HCT116 (cell line): ENCODE data around the gene IFT88. TPM values are rescaled to one million over a fixed set of nuclear protein-coding genes. Genes with fewer than 3 reads are reported as not detected.
"Not testable (repeated sequence)": the region's sequence is repeated elsewhere in the genome, so short reads cannot be mapped to it uniquely, and the experiment has no call there.

Source experiments
- ATAC-seq: fragments of 200-7000 bp; cut with Tn5 transposase; 2 replicates; pipeline ENCODE4 v1.9.1; 2020; ENCODE audit warnings: mild to moderate bottlenecking, moderate library complexity
- BruUV-seq: library from RNA; stranded (reverse); fragments of 400-500 nt; replicated peaks from 2 replicates; lab custom pipeline; 2021; lab: Mats Ljungman, UMichigan
- CTCF ChIA-PET: fragments of 300-600 bp; sonication (Branson Sonifier 250); formaldehyde crosslinking; loops from one replicate; lab custom pipeline; 2021; ENCODE audit warnings: antibody characterized with exemption; lab: Charles Lee
- POLR2A ChIA-PET: fragments of 300-600, 350-600 bp; sonication (Branson Sonifier 250); formaldehyde crosslinking; loops from one replicate; lab custom pipeline; 2021; ENCODE audit warnings: antibody characterized with exemption; lab: Charles Lee
- RAD21 ChIA-PET, 2 experiments: fragments of 300-600 bp; sonication (Branson Sonifier 250); formaldehyde crosslinking; loops; one replicate each; lab custom pipeline; 2023; ENCODE audit warnings: low total read pairs in 2 of 2; ENCODE audit not compliant: uncharacterized antibody in 2 of 2, unreplicated experiment in 2 of 2, low non-redundant PET in 1 of 2; lab: Charles Lee
- DNase-seq: peaks from one replicate; pipeline ENCODE4 v3.0.0-alpha.2; 2010; ENCODE audit warnings: low read depth, low spot score
- H2AFZ ChIP-seq: fragments of 200-600 bp; shearing (Covaris generic), sonication (generic); 2 replicates; pipeline ENCODE4 v1.6.1; 2017; ENCODE audit warnings: low read depth, mixed run types, mixed read lengths, antibody characterized with exemption, low read length; ENCODE audit not compliant: poor library complexity, severe bottlenecking
- H3K27ac ChIP-seq: 2 replicates; pipeline ENCODE4 v1.5.1; 2012; ENCODE audit warnings: low read depth, low read length
- H3K27me3 ChIP-seq: fragments of 200-600 bp; sonication (generic); 2 replicates; pipeline ENCODE4 v1.6.1; 2016; ENCODE audit warnings: mixed run types, low read length, mixed read lengths; ENCODE audit not compliant: insufficient read depth
- H3K36me3 ChIP-seq, 2 experiments: fragments of 200-500 bp in 1 of 2; fragments of 200-600 bp in 1 of 2; sonication (Bioruptor generic) in 1 of 2; sonication (generic) in 1 of 2; 2 replicates each; pipeline versions ENCODE4 v1.5.1 to v1.6.1; 2014 to 2016; ENCODE audit warnings: low read length in 2 of 2, inconsistent platforms in 1 of 2, mixed read lengths in 1 of 2, mixed run types in 1 of 2; ENCODE audit not compliant: insufficient read depth in 2 of 2, control insufficient read depth in 1 of 2
- H3K4me1 ChIP-seq, 2 experiments: fragments of 200-600 bp in 1 of 2; sonication (generic) in 1 of 2; 2 replicates each; pipeline versions ENCODE4 v1.5.1 to v1.6.1; 2012 to 2017; ENCODE audit warnings: low read length in 2 of 2, inconsistent platforms in 1 of 2, mild to moderate bottlenecking in 1 of 2, mixed read lengths in 1 of 2, mixed run types in 1 of 2, moderate library complexity in 1 of 2; ENCODE audit not compliant: insufficient read depth in 2 of 2, control insufficient read depth in 1 of 2
- H3K4me2 ChIP-seq: fragments of 200-600 bp; sonication (generic); 2 replicates; pipeline ENCODE4 v1.6.1; 2017; ENCODE audit warnings: mixed run types, low read length, mixed read lengths
- H3K4me3 ChIP-seq, 2 experiments: fragments of 200-600 bp in 1 of 2; sonication (generic) in 1 of 2; replicated peaks in 1 of 2; 2 replicates each; pipeline ENCODE4 v1.5.1; 2011 to 2016; ENCODE audit warnings: low read length in 2 of 2, control low read depth in 1 of 2, low read depth in 1 of 2, mild to moderate bottlenecking in 1 of 2, mixed read lengths in 1 of 2, mixed run types in 1 of 2
- H3K79me2 ChIP-seq: fragments of 200-600 bp; sonication (generic); 2 replicates; pipeline ENCODE4 v1.6.1; 2017; ENCODE audit warnings: mild to moderate bottlenecking, mixed run types, low read length, moderate library complexity, mixed read lengths; ENCODE audit not compliant: insufficient read depth
- H3K9ac ChIP-seq: fragments of 200-600 bp; sonication (generic); 2 replicates; pipeline ENCODE4 v1.6.1; 2016; ENCODE audit warnings: low read length, mixed read lengths
- H3K9me2 ChIP-seq: fragments of 200-600 bp; sonication (generic), shearing (Covaris generic); 2 replicates; pipeline ENCODE4 v1.6.1; 2017; ENCODE audit warnings: mixed run types, mild to moderate bottlenecking, moderate library complexity; ENCODE audit not compliant: insufficient read depth
- H3K9me3 ChIP-seq, 2 experiments: fragments of 200-500 bp in 1 of 2; fragments of 200-600 bp in 1 of 2; sonication (Bioruptor generic) in 1 of 2; sonication (generic) in 1 of 2; 2 replicates each; pipeline ENCODE4 v1.6.1; 2014 to 2017; ENCODE audit warnings: low read length in 2 of 2, mixed read lengths in 2 of 2, inconsistent platforms in 1 of 2, low read depth in 1 of 2, mild to moderate bottlenecking in 1 of 2, mixed run types in 1 of 2, moderate library complexity in 1 of 2; ENCODE audit not compliant: control insufficient read depth in 1 of 2, insufficient read depth in 1 of 2
- H4K20me1 ChIP-seq: fragments of 200-600 bp; sonication (generic), shearing (Covaris generic); 2 replicates; pipeline ENCODE4 v1.6.1; 2017; ENCODE audit warnings: mixed run types, mild to moderate bottlenecking, moderate library complexity; ENCODE audit not compliant: insufficient read depth
- EGR1 ChIP-seq: IDR thresholded peaks from 2 replicates; pipeline ENCODE4 v1.6.1; 2012; ENCODE audit warnings: low read depth
- ELF1 ChIP-seq: IDR thresholded peaks from 2 replicates; pipeline ENCODE4 v1.6.1; 2012; ENCODE audit warnings: low read depth, borderline replicate concordance
- FOSL1 ChIP-seq: IDR thresholded peaks from 2 replicates; pipeline ENCODE4 v1.6.1; 2012; ENCODE audit warnings: low read depth
- JUND ChIP-seq: IDR thresholded peaks from 2 replicates; pipeline ENCODE4 v1.6.1; 2012
- SP1 ChIP-seq: IDR thresholded peaks from 2 replicates; pipeline ENCODE4 v1.6.1; 2012; ENCODE audit warnings: low read depth
- TCF7L2 ChIP-seq: IDR thresholded peaks from 2 replicates; pipeline ENCODE4 v1.7.0; 2011; ENCODE audit warnings: borderline replicate concordance, inconsistent platforms; ENCODE audit not compliant: insufficient read depth, insufficient read length; ENCODE audit errors: extremely low read depth
- ZFX ChIP-seq: fragments of 450-650 bp; IDR thresholded peaks from 2 replicates; pipeline ENCODE4 v1.6.1; 2017
- intact Hi-C: fragments of 100-400 bp; cut with micrococcal nuclease; formaldehyde crosslinking; loops from 2 replicates; pipeline ENCODE4 v1.10.0; 2022
- total RNA-seq: library from RNA; stranded (reverse); gene quantifications from one replicate; pipeline ENCODE4 v1.2.1, GENCODE V29; 2021; ENCODE audit not compliant: unreplicated experiment

IFT88 gene
- total RNA-seq, 1 experiment from 2014 or later: 13.1 TPM

- H3K9ac ChIP-seq: no peak overlapping the region
- H3K4me3 ChIP-seq: no peak overlapping the region
- RAD21 ChIA-PET: no interaction called here
- BruUV-seq: no TSS peak
- no peaks in the 10 kb centered on the region for H4K20me1 ChIP-seq
- ATAC-seq (no peak), DNase-seq (no peak)
- H3K4me1 ChIP-seq: no peaks in the 10 kb centered on the region
- H3K9me2 ChIP-seq: no peaks in the 10 kb centered on the region
- H3K27ac ChIP-seq: no peak overlapping the region
- CTCF ChIA-PET: no interaction called here
- H3K9me3 ChIP-seq: no peaks in the 10 kb centered on the region
- H3K79me2 ChIP-seq: no peaks in the 10 kb centered on the region
- no peaks in the 10 kb centered on the region for H3K36me3 ChIP-seq
- no peaks in the 10 kb centered on the region for H3K27me3 ChIP-seq
- POLR2A ChIA-PET: no interaction called here
- H2AFZ ChIP-seq: no peak overlapping the region
- intact Hi-C loops: no loop called here
- no peak for TF ChIP-seq JUND
- no peak for TF ChIP-seq FOSL1
- TF ChIP-seq TCF7L2: no peak
- TF ChIP-seq ZFX: no peak
- no peak for TF ChIP-seq SP1
- TF ChIP-seq EGR1: no peak
- TF ChIP-seq ELF1: no peak
- no peak overlapping the region for H3K4me2 ChIP-seq
Observed at GRCh38 chr13:20680416-20681080, 113.6 kb downstream of the IFT88 start.

- POLR2A ChIA-PET, H3K9me2 ChIP-seq, H3K27ac ChIP-seq, H3K4me2 ChIP-seq, ATAC-seq, H3K4me3 ChIP-seq, CTCF ChIA-PET, H3K9me3 ChIP-seq, RAD21 ChIA-PET, intact Hi-C loops, H2AFZ ChIP-seq, H3K79me2 ChIP-seq, H3K4me1 ChIP-seq, H3K9ac ChIP-seq, H3K27me3 ChIP-seq, H4K20me1 ChIP-seq, BruUV-seq, DNase-seq, H3K36me3 ChIP-seq: not testable (repeated sequence)
Observed at GRCh38 chr13:20681481-20681880, 114.5 kb downstream of the IFT88 start.
